Measurements from ENCODE around the gene TRIM59.

The TRIM59 gene

DNA sequence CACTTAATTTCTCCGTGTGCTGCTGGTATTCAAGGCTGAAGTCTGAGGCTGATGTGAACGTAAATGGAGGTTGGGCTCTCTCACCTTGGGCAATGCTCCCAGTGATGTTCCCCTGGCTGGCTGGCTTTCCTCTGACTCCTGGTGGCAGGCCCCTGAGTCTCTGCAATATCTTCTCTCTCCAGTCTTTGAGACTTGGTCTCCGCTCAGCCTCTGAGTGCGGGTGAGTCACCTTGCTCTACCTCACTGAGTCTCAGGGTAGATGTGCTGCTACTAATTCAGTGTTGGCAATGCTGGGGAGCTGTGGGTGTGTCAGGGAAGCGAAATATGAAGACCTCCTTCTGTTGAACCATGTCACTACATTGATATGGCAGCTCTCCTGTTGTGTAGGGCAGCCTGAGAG is 31.3 kb upstream of the TRIM59 start:
- TF ChIP-seq, protein P1, sequence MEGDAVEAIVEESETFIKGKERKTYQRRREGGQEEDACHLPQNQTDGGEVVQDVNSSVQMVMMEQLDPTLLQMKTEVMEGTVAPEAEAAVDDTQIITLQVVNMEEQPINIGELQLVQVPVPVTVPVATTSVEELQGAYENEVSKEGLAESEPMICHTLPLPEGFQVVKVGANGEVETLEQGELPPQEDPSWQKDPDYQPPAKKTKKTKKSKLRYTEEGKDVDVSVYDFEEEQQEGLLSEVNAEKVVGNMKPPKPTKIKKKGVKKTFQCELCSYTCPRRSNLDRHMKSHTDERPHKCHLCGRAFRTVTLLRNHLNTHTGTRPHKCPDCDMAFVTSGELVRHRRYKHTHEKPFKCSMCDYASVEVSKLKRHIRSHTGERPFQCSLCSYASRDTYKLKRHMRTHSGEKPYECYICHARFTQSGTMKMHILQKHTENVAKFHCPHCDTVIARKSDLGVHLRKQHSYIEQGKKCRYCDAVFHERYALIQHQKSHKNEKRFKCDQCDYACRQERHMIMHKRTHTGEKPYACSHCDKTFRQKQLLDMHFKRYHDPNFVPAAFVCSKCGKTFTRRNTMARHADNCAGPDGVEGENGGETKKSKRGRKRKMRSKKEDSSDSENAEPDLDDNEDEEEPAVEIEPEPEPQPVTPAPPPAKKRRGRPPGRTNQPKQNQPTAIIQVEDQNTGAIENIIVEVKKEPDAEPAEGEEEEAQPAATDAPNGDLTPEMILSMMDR (IDR thresholded peaks at IDR 0.05; ENCODE audit: low read length, missing control alignments), result no peak
- H3K4me3 ChIP-seq (replicated peaks; ENCODE audit: low read depth, low read length), result no peak overlapping the region
- DNase-seq (ENCODE audit: low read depth), result no peak

DNA sequence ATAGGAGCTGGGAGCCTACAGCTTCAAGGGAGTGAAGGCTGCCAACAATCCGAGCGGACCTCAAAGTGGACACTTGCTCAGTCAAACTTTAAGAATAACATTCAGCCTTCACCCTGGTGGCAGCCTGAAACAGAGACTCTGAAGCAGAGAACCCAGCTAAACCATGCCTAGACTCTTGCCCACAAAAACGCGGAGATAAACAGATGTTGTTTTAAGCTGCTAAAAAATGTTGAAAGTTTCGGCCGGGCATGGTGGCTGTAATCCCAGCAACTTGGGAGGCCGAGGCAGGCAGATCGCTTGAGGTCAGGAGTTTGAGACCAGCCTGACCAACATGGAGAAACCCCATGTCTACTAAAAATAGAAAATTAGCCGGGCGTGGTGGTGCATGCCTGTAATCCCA is 29.8 kb upstream of the TRIM59 start:
- TF ChIP-seq, protein P1 (IDR thresholded peaks at IDR 0.05; ENCODE audit: low read length, missing control alignments), result no peak
- no peak for DNase-seq (ENCODE audit: low read depth)
- no peak overlapping the region for H3K4me3 ChIP-seq (replicated peaks; ENCODE audit: low read depth, low read length)

DNA sequence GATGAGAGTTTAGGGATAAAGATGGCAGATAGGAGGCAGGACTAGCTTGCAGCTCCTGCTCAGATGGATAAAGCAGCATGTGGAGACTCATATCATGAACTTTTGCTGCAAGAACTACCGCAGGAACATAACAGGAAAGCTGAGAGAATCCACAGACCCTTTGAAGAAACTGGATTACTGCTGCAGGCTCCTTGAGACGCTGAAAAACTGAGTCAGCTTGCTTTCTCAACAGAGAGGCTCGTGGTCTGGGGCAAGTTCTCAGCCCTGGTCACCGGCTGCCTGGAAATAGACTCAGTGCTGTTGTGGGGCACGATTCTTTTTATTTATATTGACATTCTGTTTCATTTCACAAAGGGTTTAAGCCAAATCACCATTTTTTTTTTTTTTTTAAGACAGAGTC is 28.8 kb upstream of the TRIM59 start:
- TF ChIP-seq, protein P1 (IDR thresholded peaks at IDR 0.05; ENCODE audit: low read length, missing control alignments), result no peak
- peak; percentile 25 for DNase-seq (ENCODE audit: low read depth)
- H3K4me3 ChIP-seq (replicated peaks; ENCODE audit: low read depth, low read length), result no peak overlapping the region

DNA sequence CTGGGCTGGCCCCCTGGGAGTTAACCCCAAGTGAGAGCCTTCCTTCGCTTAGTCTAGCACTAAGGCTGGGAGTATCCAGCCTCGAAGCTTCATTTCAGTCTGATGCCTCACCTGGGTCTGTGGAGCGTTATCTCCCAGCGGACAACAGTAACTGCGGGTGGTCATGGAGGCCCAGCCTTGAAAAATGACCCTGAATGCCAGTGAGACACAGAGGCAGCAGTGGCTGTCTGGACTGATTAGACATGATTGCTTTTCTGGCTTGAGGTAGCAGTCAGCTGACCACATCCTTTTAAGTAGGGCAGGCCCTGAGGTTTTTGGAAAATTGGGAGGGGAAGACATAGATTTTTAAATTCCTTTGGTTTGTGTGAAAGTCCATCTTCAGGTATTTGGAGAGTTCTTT is 28.2 kb upstream of the TRIM59 start:
- TF ChIP-seq, protein P1 (IDR thresholded peaks at IDR 0.05; ENCODE audit: low read length, missing control alignments), result no peak
- DNase-seq (ENCODE audit: low read depth), result no peak
- no peak overlapping the region for H3K4me3 ChIP-seq (replicated peaks; ENCODE audit: low read depth, low read length)

DNA sequence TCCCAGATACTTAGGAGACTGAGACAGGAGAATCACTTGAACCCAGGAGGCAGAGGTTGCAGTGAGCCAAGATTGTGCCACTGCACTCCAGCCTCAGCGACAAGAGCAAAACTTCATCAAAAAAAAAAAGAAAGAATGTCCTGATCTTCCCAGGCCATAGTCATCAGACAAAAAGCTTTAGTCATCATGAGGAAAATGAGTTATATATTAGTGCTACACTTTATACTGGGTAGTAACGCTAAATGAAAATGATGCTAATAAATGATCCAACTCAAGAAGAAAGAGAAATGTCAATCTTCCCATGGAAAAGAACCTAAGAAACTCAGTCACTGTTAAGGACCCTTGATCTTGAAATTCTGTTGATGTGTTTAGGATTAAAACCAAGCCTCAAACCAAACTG is 26.3 kb upstream of the TRIM59 start:
- DNase-seq (ENCODE audit: low read depth), result no peak
- TF ChIP-seq, protein P1 (IDR thresholded peaks at IDR 0.05; ENCODE audit: low read length, missing control alignments), result no peak
- H3K4me3 ChIP-seq (replicated peaks; ENCODE audit: low read depth, low read length), result no peak overlapping the region

DNA sequence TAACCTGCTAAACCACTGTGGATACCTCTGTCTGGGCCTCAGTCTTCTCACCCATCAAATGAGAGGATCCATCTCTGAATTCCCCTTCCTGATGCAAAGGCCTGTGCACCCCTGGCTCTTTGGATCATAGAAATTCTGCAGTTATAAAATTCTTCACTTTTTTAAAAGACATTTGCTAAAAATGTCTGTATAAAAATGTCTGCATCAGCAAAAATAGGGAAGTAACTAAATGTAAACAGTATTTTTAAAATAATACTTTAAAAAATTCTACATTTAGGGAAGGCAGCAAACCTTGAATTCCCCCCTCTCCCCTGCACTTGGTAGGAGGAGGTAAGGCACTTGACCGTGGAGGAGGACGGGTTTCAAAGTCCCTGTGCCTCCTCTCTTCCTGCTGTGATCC is 25.6 kb upstream of the TRIM59 start:
- TF ChIP-seq, protein P1 (IDR thresholded peaks at IDR 0.05; ENCODE audit: low read length, missing control alignments), result no peak
- no peak overlapping the region for H3K4me3 ChIP-seq (replicated peaks; ENCODE audit: low read depth, low read length)
- DNase-seq (ENCODE audit: low read depth), result no peak

DNA sequence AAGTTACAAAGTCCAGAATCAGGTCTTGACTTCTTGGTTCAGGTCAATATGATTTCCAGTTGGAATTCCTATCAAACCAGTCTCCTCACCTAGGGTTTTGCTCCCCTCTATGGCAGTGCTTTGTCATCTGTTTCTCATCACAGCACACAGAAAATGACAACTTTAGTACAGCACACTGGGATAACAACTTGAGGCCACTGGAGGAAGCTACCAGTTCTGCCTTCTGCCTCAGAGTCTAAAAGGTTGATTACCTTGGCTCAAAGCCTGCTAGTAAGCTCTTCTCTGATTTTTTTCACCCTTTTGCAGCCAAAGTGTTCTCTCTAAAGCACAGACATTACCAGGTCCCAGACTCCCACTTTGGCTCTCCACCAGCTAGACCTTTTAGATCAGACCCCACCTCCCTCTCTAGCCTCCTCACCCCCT is 24.8 kb upstream of the TRIM59 start:
- TF ChIP-seq, protein P1 (IDR thresholded peaks at IDR 0.05; ENCODE audit: low read length, missing control alignments), result no peak
- no peak for DNase-seq (ENCODE audit: low read depth)
- no peak overlapping the region for H3K4me3 ChIP-seq (replicated peaks; ENCODE audit: low read depth, low read length)
